SK-N-SH (cell line): ENCODE measurements around the gene ACSL6. TPM values are rescaled to one million over a fixed set of nuclear protein-coding genes. Genes with fewer than 3 reads are reported as not detected.

Source experiments
- CTCF ChIA-PET: fragments of 300-600, 350-600 bp; formaldehyde crosslinking; extraction: SDS; loops from one replicate; lab custom pipeline; 2021; lab: Yijun Ruan, JAX
- POLR2A ChIA-PET: fragments of 350-600 bp; sonication (Branson Sonifier 250); formaldehyde crosslinking; extraction: SDS; loops from one replicate; lab custom pipeline; 2020; ENCODE audit warnings: antibody characterized with exemption, inconsistent platforms; lab: Yijun Ruan, JAX
- DNase-seq: peaks from one replicate; pipeline ENCODE4 v3.0.0; 2012
- H2AFZ ChIP-seq: fragments of 200-600 bp; sonication (generic); 2 replicates; pipeline ENCODE4 v1.8.1; 2016; ENCODE audit warnings: antibody characterized with exemption, mild to moderate bottlenecking, low read depth
- H3F3A ChIP-seq: fragments of 200-600 bp; sonication (generic); replicated peaks from 2 replicates; pipeline ENCODE3; 2016; ENCODE audit warnings: antibody characterized with exemption, mild to moderate bottlenecking; ENCODE audit not compliant: insufficient read depth
- H3K27ac ChIP-seq, 2 experiments: fragments of 200-500 bp in 1 of 2; fragments of 200-600 bp in 1 of 2; sonication (Bioruptor generic) in 1 of 2; sonication (generic), shearing (Covaris generic) in 1 of 2; 2 replicates each; pipeline versions ENCODE4 v1.5.1 to v1.6.1; 2014 to 2016; ENCODE audit warnings: low read depth in 2 of 2, inconsistent platforms in 1 of 2, low read length in 1 of 2, mild to moderate bottlenecking in 1 of 2, mixed read lengths in 1 of 2
- H3K27me3 ChIP-seq: fragments of 200-600 bp; sonication (generic), shearing (Covaris generic); 2 replicates; pipeline ENCODE4 v1.6.1; 2016; ENCODE audit warnings: mixed run types; ENCODE audit not compliant: insufficient read depth
- H3K36me3 ChIP-seq, 2 experiments: fragments of 200-500 bp in 1 of 2; fragments of 200-600 bp in 1 of 2; sonication (Bioruptor generic) in 1 of 2; sonication (generic) in 1 of 2; replicated peaks in 1 of 2; 2 replicates each; pipeline versions ENCODE3 to v1.5.1; 2014 to 2016; ENCODE audit warnings: low read length in 1 of 2, mild to moderate bottlenecking in 1 of 2; ENCODE audit not compliant: insufficient read depth in 2 of 2, control insufficient read depth in 1 of 2
- H3K4me1 ChIP-seq, 2 experiments: fragments of 200-500 bp in 1 of 2; fragments of 200-600 bp in 1 of 2; sonication (Bioruptor generic) in 1 of 2; sonication (generic), shearing (Covaris generic) in 1 of 2; 2 replicates each; pipeline versions ENCODE4 v1.5.1 to v1.6.1; 2014 to 2016; ENCODE audit warnings: low read depth in 1 of 2, low read length in 1 of 2, mixed run types in 1 of 2; ENCODE audit not compliant: insufficient read depth in 2 of 2, control insufficient read depth in 1 of 2
- H3K4me2 ChIP-seq: fragments of 200-600 bp; sonication (generic), shearing (Covaris generic); 2 replicates; pipeline ENCODE4 v1.6.1; 2017; ENCODE audit warnings: mixed run types
- H3K4me3 ChIP-seq, 2 experiments: fragments of 200-500 bp in 1 of 2; fragments of 200-600 bp in 1 of 2; sonication (Bioruptor generic) in 1 of 2; sonication (generic), shearing (Covaris generic) in 1 of 2; 2 replicates each; pipeline versions ENCODE4 v1.5.1 to v1.8.1; 2014 to 2016; ENCODE audit warnings: low read depth in 2 of 2, inconsistent platforms in 1 of 2, low read length in 1 of 2, mild to moderate bottlenecking in 1 of 2, mixed read lengths in 1 of 2, moderate library complexity in 1 of 2
- H3K79me2 ChIP-seq: fragments of 200-600 bp; sonication (generic); 2 replicates; pipeline ENCODE4 v1.8.1; 2017; ENCODE audit warnings: mild to moderate bottlenecking; ENCODE audit not compliant: insufficient read depth
- H3K9ac ChIP-seq: fragments of 200-600 bp; sonication (generic); 2 replicates; pipeline ENCODE4 v1.6.1; 2017; ENCODE audit warnings: mixed run types
- H3K9me2 ChIP-seq: fragments of 200-600 bp; sonication (generic); 2 replicates; pipeline ENCODE4 v1.6.1; 2017; ENCODE audit warnings: mixed run types
- H3K9me3 ChIP-seq: fragments of 200-600 bp; sonication (generic); 2 replicates; pipeline ENCODE4 v1.6.1; 2017; ENCODE audit warnings: mixed run types, mild to moderate bottlenecking, moderate library complexity
- H4K20me1 ChIP-seq: fragments of 200-600 bp; sonication (generic); 2 replicates; pipeline ENCODE4 v1.6.1; 2017; ENCODE audit warnings: mild to moderate bottlenecking, mixed run types; ENCODE audit not compliant: insufficient read depth
- EP300 ChIP-seq, 2 experiments: IDR thresholded peaks; 2 replicates each; pipeline versions ENCODE4 v1.4.0 to v1.6.1; 2012; ENCODE audit warnings: borderline replicate concordance in 1 of 2, low read depth in 1 of 2, low read length in 1 of 2
- FOSL2 ChIP-seq: IDR thresholded peaks from 2 replicates; pipeline ENCODE4 v1.4.0; 2012; ENCODE audit warnings: low read depth, mild to moderate bottlenecking, moderate library complexity, borderline replicate concordance
- FOXM1 ChIP-seq: IDR thresholded peaks from 2 replicates; pipeline ENCODE4 v1.4.0; 2012; ENCODE audit warnings: low read depth, mild to moderate bottlenecking
- GABPA ChIP-seq: IDR thresholded peaks from 2 replicates; pipeline ENCODE4 v1.4.0; 2012; ENCODE audit warnings: low read depth, mild to moderate bottlenecking
- IRF3 ChIP-seq: fragments of 150-350 bp; IDR thresholded peaks from 2 replicates; pipeline ENCODE4 v1.6.1; 2016; ENCODE audit warnings: mild to moderate bottlenecking, low read depth, low read length
- JUND ChIP-seq: IDR thresholded peaks from 2 replicates; pipeline ENCODE4 v1.4.0; 2012
- RAD21 ChIP-seq: IDR thresholded peaks from 2 replicates; pipeline ENCODE4 v1.6.1; 2012; ENCODE audit warnings: mild to moderate bottlenecking, low read length
- RCOR1 ChIP-seq: fragments of 150-350 bp; IDR thresholded peaks from 2 replicates; pipeline ENCODE4 v1.6.1; 2017; ENCODE audit warnings: antibody characterized with exemption, low read length
- SMC3 ChIP-seq: IDR thresholded peaks from 2 replicates; pipeline ENCODE4 v1.6.1; 2012; ENCODE audit warnings: low read depth, low read length, improper control_type of control experiment
- YY1 ChIP-seq: IDR thresholded peaks from 2 replicates; pipeline ENCODE4 v1.4.0; 2012; ENCODE audit warnings: low read depth, mild to moderate bottlenecking
- WGBS: methylation state at CpG from one replicate; pipeline ENCODE4 v1.1.6; 2017; ENCODE audit warnings: low lambda C conversion rate; 5-methylcytosine and 5-hydroxymethylcytosine counted together
- polyA plus RNA-seq, 3 experiments: library from polyadenylated mRNA; depleted of rRNA; stranded (reverse); fragments of >200 nt; gene quantifications; 2 replicates each; pipeline ENCODE4 v1.2.3, GENCODE V29; 2012
- TF ChIP-seq, protein P1 (sequence below): IDR thresholded peaks from 2 replicates; pipeline ENCODE4 v1.4.0; 2012; ENCODE audit warnings: low read depth, borderline replicate concordance
- TF ChIP-seq, protein P2 (sequence below): IDR thresholded peaks from 2 replicates; pipeline ENCODE4 v1.4.0; 2012; ENCODE audit warnings: low read depth, borderline replicate concordance
- TF ChIP-seq, protein P3 (sequence below): IDR thresholded peaks from 2 replicates; pipeline ENCODE4 v1.4.0; 2012; ENCODE audit warnings: low read depth
- TF ChIP-seq, protein P4 (sequence below): IDR thresholded peaks from 2 replicates; pipeline ENCODE4; 2012

The ACSL6 gene
- polyA plus RNA-seq, 1 of the 3 experiments (the other 2 are of a cell fraction) = 0.46 TPM

DNA sequence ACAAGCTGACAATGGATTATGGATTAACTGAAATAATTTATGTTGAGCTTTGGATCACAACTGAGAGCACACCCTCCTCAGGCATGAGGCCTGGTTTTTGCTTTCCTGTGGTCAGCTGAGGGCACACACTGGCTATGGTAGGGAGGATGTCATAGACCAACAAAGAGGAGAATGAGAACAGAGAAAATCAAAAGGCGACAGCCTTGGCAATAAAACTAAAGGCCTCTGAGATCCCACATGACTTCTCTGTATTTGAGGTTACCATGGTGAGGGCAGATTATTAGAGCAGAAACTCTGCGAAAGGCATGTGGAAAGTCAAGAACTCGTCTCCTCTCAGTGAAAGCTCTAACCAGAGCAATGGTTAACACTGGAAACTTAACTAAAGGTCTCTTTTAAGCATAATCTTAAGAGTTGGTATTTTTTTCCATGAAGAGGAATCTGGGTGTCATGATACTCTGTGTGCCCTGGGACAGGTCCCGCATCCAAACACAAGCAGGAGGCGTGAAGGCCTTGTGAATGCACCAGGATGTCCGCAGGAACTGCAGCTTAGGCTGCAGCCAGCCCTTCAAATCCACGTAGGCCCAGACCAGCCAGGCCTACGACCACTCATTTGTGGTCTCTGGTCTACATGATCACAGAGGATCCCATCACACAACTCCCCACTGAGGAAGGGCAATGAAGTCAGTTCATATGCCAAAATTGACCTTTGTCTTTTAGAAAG, 53.6 kb downstream of the ACSL6 start:
- ChIA-PET POLR2A (no interaction called here), CTCF (interaction anchor here (0.5 kb wide), 1 partner anchor 73 kb away, joined by 3 read pairs; no protein-coding TSS in a partner anchor)
- Histone ChIP-seq H3F3A (no peaks in the 10 kb centered on the region), H3K4me2 (no peak overlapping the region), H3K9me2 (no peaks in the 10 kb centered on the region), H3K27me3 (no peaks in the 10 kb centered on the region), H3K27ac (peak overlapping the region in 1 of 2 experiments; percentile 39; a peak in 2 of 4 replicates), H3K79me2 (no peaks in the 10 kb centered on the region), H3K9me3 (no peaks in the 10 kb centered on the region), H3K9ac (no peak overlapping the region), H3K36me3 (no peaks in the 10 kb centered on the region), H2AFZ (no peak overlapping the region), H3K4me3 (no peak overlapping the region), H4K20me1 (no peaks in the 10 kb centered on the region), H3K4me1 (peaks cover 0 to 4% of the 10 kb centered on the region in 2 experiments; a peak in 2 of 4 replicates)
- DNase-seq = no peak
- TF ChIP-seq, protein P1, sequence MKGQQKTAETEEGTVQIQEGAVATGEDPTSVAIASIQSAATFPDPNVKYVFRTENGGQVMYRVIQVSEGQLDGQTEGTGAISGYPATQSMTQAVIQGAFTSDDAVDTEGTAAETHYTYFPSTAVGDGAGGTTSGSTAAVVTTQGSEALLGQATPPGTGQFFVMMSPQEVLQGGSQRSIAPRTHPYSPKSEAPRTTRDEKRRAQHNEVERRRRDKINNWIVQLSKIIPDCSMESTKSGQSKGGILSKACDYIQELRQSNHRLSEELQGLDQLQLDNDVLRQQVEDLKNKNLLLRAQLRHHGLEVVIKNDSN = no peak
- TF ChIP-seq, protein P2, sequence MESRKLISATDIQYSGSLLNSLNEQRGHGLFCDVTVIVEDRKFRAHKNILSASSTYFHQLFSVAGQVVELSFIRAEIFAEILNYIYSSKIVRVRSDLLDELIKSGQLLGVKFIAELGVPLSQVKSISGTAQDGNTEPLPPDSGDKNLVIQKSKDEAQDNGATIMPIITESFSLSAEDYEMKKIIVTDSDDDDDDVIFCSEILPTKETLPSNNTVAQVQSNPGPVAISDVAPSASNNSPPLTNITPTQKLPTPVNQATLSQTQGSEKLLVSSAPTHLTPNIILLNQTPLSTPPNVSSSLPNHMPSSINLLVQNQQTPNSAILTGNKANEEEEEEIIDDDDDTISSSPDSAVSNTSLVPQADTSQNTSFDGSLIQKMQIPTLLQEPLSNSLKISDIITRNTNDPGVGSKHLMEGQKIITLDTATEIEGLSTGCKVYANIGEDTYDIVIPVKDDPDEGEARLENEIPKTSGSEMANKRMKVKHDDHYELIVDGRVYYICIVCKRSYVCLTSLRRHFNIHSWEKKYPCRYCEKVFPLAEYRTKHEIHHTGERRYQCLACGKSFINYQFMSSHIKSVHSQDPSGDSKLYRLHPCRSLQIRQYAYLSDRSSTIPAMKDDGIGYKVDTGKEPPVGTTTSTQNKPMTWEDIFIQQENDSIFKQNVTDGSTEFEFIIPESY = no peak
- TF ChIP-seq EP300 (IDR thresholded peaks at IDR 0.05; ENCODE audit: borderline replicate concordance in 1 of 2, low read depth in 1 of 2, low read length in 1 of 2) (no peak), RAD21 (0 out of 2 replicates have a peak, but pooled peaks have one; percentile 9), FOXM1 (no peak), FOSL2 (no peak)
- 57% methylated on average over 6 of the region's 8 CpGs for WGBS

DNA sequence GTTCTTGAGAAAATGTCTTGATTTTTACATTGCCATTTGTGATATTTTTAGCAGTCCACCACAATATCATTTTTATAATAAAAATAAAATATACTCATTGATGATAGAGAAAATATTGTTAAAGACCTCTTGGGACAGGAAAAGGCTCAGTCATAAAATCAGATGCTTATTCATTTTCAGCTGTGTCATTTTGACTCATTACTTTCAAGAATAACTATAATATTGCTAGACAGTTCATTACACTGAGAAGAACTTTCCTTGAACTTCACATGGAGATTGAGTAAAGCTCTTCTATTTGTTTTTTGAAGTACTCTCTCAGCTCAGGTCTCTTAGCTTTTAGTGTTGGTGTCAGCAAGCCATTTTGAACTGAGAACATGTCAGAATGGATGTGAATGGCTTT, 57.5 kb downstream of the ACSL6 start:
- H3K9me2 ChIP-seq = no peaks in the 10 kb centered on the region
- H3K4me3 ChIP-seq = no peak overlapping the region
- H3K27me3 ChIP-seq = no peaks in the 10 kb centered on the region
- CTCF ChIA-PET = interaction anchor here (0.6 to 0.8 kb wide), 2 partner anchors 8 to 531 kb away, joined by 3 read pairs; partner anchors contain the start of gene MEIKIN
- no peak overlapping the region for H3K4me2 ChIP-seq
- no peak overlapping the region for H3K9ac ChIP-seq
- no peak overlapping the region for H3K27ac ChIP-seq
- no peaks in the 10 kb centered on the region for H3F3A ChIP-seq
- H4K20me1 ChIP-seq = no peaks in the 10 kb centered on the region
- no peak overlapping the region for H2AFZ ChIP-seq
- H3K9me3 ChIP-seq = no peaks in the 10 kb centered on the region
- POLR2A ChIA-PET = no interaction called here
- no peaks in the 10 kb centered on the region for H3K79me2 ChIP-seq
- H3K4me1 ChIP-seq = peaks cover 0 to 4% of the 10 kb centered on the region in 2 experiments; a peak in 2 of 4 replicates
- TF ChIP-seq JUND = no peak
- no peak for TF ChIP-seq RCOR1
- TF ChIP-seq YY1 = no peak
- TF ChIP-seq, protein P3, sequence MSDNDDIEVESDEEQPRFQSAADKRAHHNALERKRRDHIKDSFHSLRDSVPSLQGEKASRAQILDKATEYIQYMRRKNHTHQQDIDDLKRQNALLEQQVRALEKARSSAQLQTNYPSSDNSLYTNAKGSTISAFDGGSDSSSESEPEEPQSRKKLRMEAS = no peak
- TF ChIP-seq, protein P2 = no peak
- TF ChIP-seq, protein P4, sequence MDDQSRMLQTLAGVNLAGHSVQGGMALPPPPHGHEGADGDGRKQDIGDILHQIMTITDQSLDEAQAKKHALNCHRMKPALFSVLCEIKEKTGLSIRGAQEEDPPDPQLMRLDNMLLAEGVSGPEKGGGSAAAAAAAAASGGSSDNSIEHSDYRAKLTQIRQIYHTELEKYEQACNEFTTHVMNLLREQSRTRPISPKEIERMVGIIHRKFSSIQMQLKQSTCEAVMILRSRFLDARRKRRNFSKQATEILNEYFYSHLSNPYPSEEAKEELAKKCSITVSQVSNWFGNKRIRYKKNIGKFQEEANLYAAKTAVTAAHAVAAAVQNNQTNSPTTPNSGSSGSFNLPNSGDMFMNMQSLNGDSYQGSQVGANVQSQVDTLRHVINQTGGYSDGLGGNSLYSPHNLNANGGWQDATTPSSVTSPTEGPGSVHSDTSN = no peak
- no peak for TF ChIP-seq GABPA
- no peak for TF ChIP-seq SMC3
- TF ChIP-seq RAD21 = no peak
- no peak for TF ChIP-seq IRF3
- DNase-seq = no peak
- H3K36me3 ChIP-seq = no peaks in the 10 kb centered on the region
